PC-9 (cell line): ENCODE measurements around the gene ACER3. TPM values are rescaled to one million over a fixed set of nuclear protein-coding genes. Genes with fewer than 3 reads are reported as not detected.

ENCODE experiments used
- BruUV-seq: library from RNA; stranded (reverse); fragments of 400-500 nt; replicated peaks from 2 replicates; lab custom pipeline; 2021; lab: Mats Ljungman, UMichigan
- CTCF ChIA-PET: fragments of 300-600 bp; sonication (Branson Sonifier 250); formaldehyde crosslinking; loops from one replicate; lab custom pipeline; 2022; ENCODE audit warnings: antibody characterized with exemption; lab: Charles Lee
- POLR2A ChIA-PET: fragments of 300-600 bp; sonication (Branson Sonifier 250); formaldehyde crosslinking; loops from one replicate; lab custom pipeline; 2022; ENCODE audit warnings: antibody characterized with exemption; ENCODE audit not compliant: unreplicated experiment; lab: Charles Lee
- DNase-seq, 2 experiments: peaks; one replicate each; pipeline versions ENCODE4 v3.0.0 to v3.0.0-alpha.2; 2015 to 2022; ENCODE audit warnings: mixed read lengths in 1 of 2
- H2AFZ ChIP-seq: fragments of 200-600 bp; sonication (generic); 2 replicates; pipeline ENCODE4 v1.8.1; 2017; ENCODE audit warnings: antibody characterized with exemption
- H3F3A ChIP-seq: fragments of 200-600 bp; sonication (generic); 2 replicates; pipeline ENCODE4 v1.8.1; 2017; ENCODE audit warnings: antibody characterized with exemption, mild to moderate bottlenecking, low read depth; ENCODE audit not compliant: insufficient read depth
- H3K27ac ChIP-seq: fragments of 200-600 bp; sonication (generic); 2 replicates; pipeline ENCODE4 v1.6.1; 2016; ENCODE audit warnings: mixed run types
- H3K27me3 ChIP-seq: fragments of 200-600 bp; sonication (generic); 2 replicates; pipeline ENCODE4 v1.6.1; 2016; ENCODE audit warnings: low read depth, mixed run types; ENCODE audit not compliant: insufficient read depth
- H3K36me3 ChIP-seq: fragments of 200-600 bp; sonication (generic); 2 replicates; pipeline ENCODE4 v1.6.1; 2016; ENCODE audit warnings: low read depth, mixed run types
- H3K4me1 ChIP-seq: fragments of 200-600 bp; sonication (generic); replicated peaks from 2 replicates; pipeline ENCODE4 v1.6.1; 2016; ENCODE audit warnings: mixed run types; ENCODE audit not compliant: insufficient read depth
- H3K4me2 ChIP-seq: fragments of 200-600 bp; sonication (generic); 2 replicates; pipeline ENCODE4 v1.6.1; 2017; ENCODE audit warnings: mixed run types
- H3K4me3 ChIP-seq: fragments of 200-600 bp; sonication (generic); 2 replicates; pipeline ENCODE4 v1.6.1; 2016; ENCODE audit warnings: mixed run types
- H3K79me2 ChIP-seq: fragments of 200-600 bp; sonication (generic); 2 replicates; pipeline ENCODE4 v1.6.1; 2017; ENCODE audit warnings: low read depth, mixed run types
- H3K9me2 ChIP-seq: fragments of 200-600 bp; sonication (generic); 2 replicates; pipeline ENCODE4 v1.8.1; 2017; ENCODE audit warnings: mild to moderate bottlenecking; ENCODE audit not compliant: insufficient read depth
- H3K9me3 ChIP-seq: fragments of 200-600 bp; sonication (generic); 2 replicates; pipeline ENCODE4 v1.8.1; 2016; ENCODE audit warnings: low read depth; ENCODE audit not compliant: insufficient read depth
- H4K20me1 ChIP-seq: fragments of 200-600 bp; sonication (generic); 2 replicates; pipeline ENCODE4 v1.8.1; 2017; ENCODE audit not compliant: insufficient read depth
- CTCF ChIP-seq: fragments of 200-600 bp; sonication (generic); conservative IDR thresholded peaks from 2 replicates; pipeline ENCODE4 v1.6.1; 2017; ENCODE audit warnings: mixed run types, antibody characterized with exemption, mild to moderate bottlenecking, moderate library complexity
- EZH2 ChIP-seq: fragments of 200-600 bp; sonication (generic); IDR thresholded peaks from 2 replicates; pipeline ENCODE4 v1.8.0; 2017; ENCODE audit warnings: antibody characterized with exemption, low read depth
- intact Hi-C: fragments of 100-400 bp; cut with micrococcal nuclease; formaldehyde crosslinking; loops from one replicate; pipeline ENCODE4 v1.10.0; 2022; ENCODE audit not compliant: unreplicated experiment
- total RNA-seq: library from RNA; stranded (reverse); gene quantifications from 2 replicates; pipeline ENCODE4 v1.2.3, GENCODE V29; 2021

ACER3 gene
- total RNA-seq, 1 experiment from 2014 or later = 21.3 TPM

- H3K9me3 ChIP-seq = peaks cover 4% of the 10 kb centered on the region; the same call in 1 of the 2 replicates
- H3K36me3 ChIP-seq = no peaks in the 10 kb centered on the region
- H3K27ac ChIP-seq = no peak overlapping the region
- no peak for DNase-seq
- no peaks in the 10 kb centered on the region for H3K79me2 ChIP-seq
- H3K4me2 ChIP-seq = peak overlapping the region; percentile 62
- ChIA-PET CTCF (interaction anchor here (1.0 kb wide), 2 partner anchors 17 to 22 kb away, joined by 4 to 5 read pairs; no protein-coding TSS in a partner anchor), POLR2A (no interaction called here)
- no peak overlapping the region for H3K4me3 ChIP-seq
- no peaks in the 10 kb centered on the region for H4K20me1 ChIP-seq
- H3K4me1 ChIP-seq = peaks cover 50% of the 10 kb centered on the region
- H3K27me3 ChIP-seq = no peaks in the 10 kb centered on the region
- intact Hi-C loops = loop anchor here (1.0 kb wide), 1 partner anchor 14 kb away; no protein-coding TSS in a partner anchor
- BruUV-seq = no TSS peak
- H3K9me2 ChIP-seq = no peaks in the 10 kb centered on the region
- H3F3A ChIP-seq = peaks cover 21% of the 10 kb centered on the region; the same call in 1 of the 2 replicates
- TF ChIP-seq EZH2 (no peak), CTCF (no peak)
- H2AFZ ChIP-seq = no peak overlapping the region
Measured at GRCh38 chr11:77074626-77075221, 214.0 kb downstream of the ACER3 start.

GRCh38 chr11:77075425-77075905, 214.7 kb downstream of the ACER3 start:
- Histone ChIP-seq H3K9me2 (no peaks in the 10 kb centered on the region), H4K20me1 (no peaks in the 10 kb centered on the region), H3K4me1 (peaks cover 50% of the 10 kb centered on the region), H3K9me3 (peaks cover 4% of the 10 kb centered on the region; the same call in 1 of the 2 replicates), H3K27me3 (no peaks in the 10 kb centered on the region), H3K4me3 (no peak overlapping the region), H3K27ac (no peak overlapping the region), H3F3A (peaks cover 21% of the 10 kb centered on the region; the same call in 1 of the 2 replicates), H3K36me3 (no peaks in the 10 kb centered on the region), H3K4me2 (peak overlapping the region; percentile 62), H2AFZ (no peak overlapping the region), H3K79me2 (no peaks in the 10 kb centered on the region)
- TF ChIP-seq EZH2 = no peak
- no peak for TF ChIP-seq CTCF
- POLR2A ChIA-PET = interaction anchor here (0.5 kb wide), 1 partner anchor 319 kb away, joined by 11 read pairs; no protein-coding TSS in a partner anchor
- CTCF ChIA-PET = interaction anchor here (0.6 to 0.7 kb wide), 2 partner anchors 16 to 294 kb away, joined by 5 to 7 read pairs; no protein-coding TSS in a partner anchor
- no TSS peak for BruUV-seq
- intact Hi-C loops = no loop called here
- DNase-seq = peak in 1 of 2 experiments; percentile 77

Other genes starting within 250 kb of the ACER3 start
- gene LRRC32, start 190.2 kb upstream of the ACER3 start, total RNA-seq = 0.53 TPM in 1 of 2 replicates, not detected in the other
- gene TSKU, start 77.6 kb upstream of the ACER3 start, total RNA-seq = 89.3 and 99.4 TPM in 2 replicates
- not detected in 2 replicates for gene B3GNT6, start 173.5 kb downstream of the ACER3 start, total RNA-seq
- gene CAPN5, start 206.1 kb downstream of the ACER3 start, total RNA-seq = 9.9 and 10.5 TPM in 2 replicates
- gene OMP, start 241.9 kb downstream of the ACER3 start, total RNA-seq = 1.4 TPM in 1 of 2 replicates, not detected in the other